Raji (cell line): ENCODE data around the gene GPC5.

ENCODE experiments used
- POLR2A ChIP-seq: IDR thresholded peaks from 2 replicates; pipeline ENCODE4 v1.6.1; 2011; ENCODE audit warnings: low read depth, low read length, control low read depth; ENCODE audit not compliant: insufficient read depth

GPC5 gene

GRCh38 chr13:91400063-91400399 lies 1.6 kb downstream of the GPC5 start:
- no peak for TF ChIP-seq POLR2A

GRCh38 chr13:91400671-91401070 lies 2.2 kb downstream of the GPC5 start:
- no peak for TF ChIP-seq POLR2A

- no peak for TF ChIP-seq POLR2A
Measured at GRCh38 chr13:91401920-91402319, 3.5 kb downstream of the GPC5 start.

- no peak for TF ChIP-seq POLR2A
Measured at GRCh38 chr13:91405240-91405639, 6.8 kb downstream of the GPC5 start.

- no peak for TF ChIP-seq POLR2A
Measured at GRCh38 chr13:91406619-91407018, 8.2 kb downstream of the GPC5 start.

- TF ChIP-seq POLR2A: no peak
Measured at GRCh38 chr13:91408971-91409370, 10.6 kb downstream of the GPC5 start.

GRCh38 chr13:91417660-91418325 lies 19.4 kb downstream of the GPC5 start:
- no peak for TF ChIP-seq POLR2A

GRCh38 chr13:91426913-91427312 lies 28.5 kb downstream of the GPC5 start:
- TF ChIP-seq POLR2A: no peak

- TF ChIP-seq POLR2A: no peak
Measured at GRCh38 chr13:91450913-91451312, 52.5 kb downstream of the GPC5 start.

- no peak for TF ChIP-seq POLR2A
Measured at GRCh38 chr13:91454666-91455065, 56.2 kb downstream of the GPC5 start.

- no peak for TF ChIP-seq POLR2A
Measured at GRCh38 chr13:91456837-91457236, 58.4 kb downstream of the GPC5 start.

- TF ChIP-seq POLR2A: no peak
Measured at GRCh38 chr13:91459485-91459884, 61.1 kb downstream of the GPC5 start.

- no peak for TF ChIP-seq POLR2A
Measured at GRCh38 chr13:91464336-91464735, 65.9 kb downstream of the GPC5 start.

- TF ChIP-seq POLR2A: no peak
Measured at GRCh38 chr13:91467236-91467635, 68.8 kb downstream of the GPC5 start.

- no peak for TF ChIP-seq POLR2A
Measured at GRCh38 chr13:91468301-91468700, 69.9 kb downstream of the GPC5 start.

GRCh38 chr13:91470084-91470621 lies 71.7 kb downstream of the GPC5 start:
- TF ChIP-seq POLR2A: no peak

GRCh38 chr13:91470681-91471080 lies 72.3 kb downstream of the GPC5 start:
- TF ChIP-seq POLR2A: no peak
